ENCODE measurements around the gene CHRNA10. TPM values are rescaled to one million over a fixed set of nuclear protein-coding genes. Genes with fewer than 3 reads are reported as not detected.
"Not testable (repeated sequence)": the region's sequence is repeated elsewhere in the genome, so short reads cannot be mapped to it uniquely, and the experiment has no call there.

CHRNA10 gene
- total RNA-seq, 3 donors from 2014 or later, result 1.1 to 1.7 (median 1.2) TPM

DNA sequence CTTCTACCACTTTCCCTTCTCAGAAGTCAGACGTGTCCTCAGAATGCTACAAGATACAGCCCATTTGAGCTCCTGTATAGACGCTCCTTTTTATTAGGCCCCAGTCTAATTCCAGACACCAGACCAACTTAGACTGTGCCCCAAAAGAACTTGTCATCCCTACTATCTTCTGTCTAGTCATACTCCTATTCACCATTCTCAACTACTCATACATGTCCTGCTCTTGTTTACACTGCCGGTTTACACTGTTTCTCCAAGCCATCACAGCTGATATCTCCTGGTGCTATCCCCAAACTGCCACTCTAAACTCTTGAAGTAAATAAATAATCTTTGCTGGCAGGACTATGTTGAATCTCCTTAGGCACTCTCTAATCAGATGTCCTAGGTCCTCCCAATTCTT is 18.7 kb downstream of the CHRNA10 start:
- H3K4me1 Mint-ChIP-seq (ENCODE audit: low read depth); H3K9me3 Mint-ChIP-seq; H3K36me3 Mint-ChIP-seq (ENCODE audit: insufficient read depth); DNase-seq; ATAC-seq; H3K4me3 Mint-ChIP-seq: not testable (repeated sequence)
- H3K27me3 Mint-ChIP-seq (ENCODE audit: low read depth), result peaks cover 37% of the 10 kb centered on the region

DNA sequence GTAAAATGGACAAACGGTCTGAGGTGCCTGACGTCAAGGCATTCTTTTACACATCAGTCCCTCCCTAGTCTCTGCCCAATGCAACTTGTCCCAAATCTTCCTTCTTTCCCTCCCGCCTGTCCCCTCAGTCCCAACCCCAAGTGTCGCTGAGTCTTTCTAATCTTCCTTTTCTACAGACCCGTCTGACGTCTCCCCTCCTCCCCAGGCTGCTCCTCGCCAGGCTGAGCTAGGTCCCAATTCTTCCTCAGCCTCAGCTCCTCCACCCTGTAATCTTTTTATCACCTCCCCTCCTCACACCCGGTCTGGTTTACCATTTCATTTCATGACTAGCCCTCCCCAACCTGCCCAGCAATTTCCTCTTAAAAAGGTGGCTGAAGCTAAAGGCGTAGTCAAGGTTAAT is 21.8 kb downstream of the CHRNA10 start:
- not testable (repeated sequence) for DNase-seq; H3K36me3 Mint-ChIP-seq (ENCODE audit: insufficient read depth); H3K4me3 Mint-ChIP-seq; ATAC-seq; H3K4me1 Mint-ChIP-seq (ENCODE audit: low read depth); H3K9me3 Mint-ChIP-seq
- H3K27me3 Mint-ChIP-seq (ENCODE audit: low read depth), result peaks cover 50% of the 10 kb centered on the region

DNA sequence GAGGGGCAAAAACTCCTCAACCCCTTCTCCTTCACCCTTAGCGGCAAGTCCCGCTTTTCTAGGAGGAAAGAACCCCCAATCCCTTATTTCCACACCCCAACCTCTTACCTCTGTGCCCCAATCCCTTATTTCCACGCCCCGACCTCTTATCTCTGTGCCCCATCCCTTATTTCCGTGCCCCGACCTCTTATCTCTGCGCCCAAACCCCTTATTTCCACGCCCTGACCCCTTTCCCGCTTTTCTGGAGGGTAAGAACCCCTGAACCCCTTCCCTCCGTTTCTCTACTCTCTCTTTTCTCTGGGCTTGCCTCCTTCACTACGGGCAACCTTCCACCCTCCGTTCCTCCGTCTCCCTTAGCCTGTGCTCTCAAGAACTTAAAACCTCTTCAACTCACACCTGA is 22.3 kb downstream of the CHRNA10 start:
- H3K36me3 Mint-ChIP-seq (ENCODE audit: insufficient read depth); H3K9me3 Mint-ChIP-seq; H3K4me3 Mint-ChIP-seq; DNase-seq; H3K4me1 Mint-ChIP-seq (ENCODE audit: low read depth); ATAC-seq: not testable (repeated sequence)
- H3K27me3 Mint-ChIP-seq (ENCODE audit: low read depth), result peaks cover 55% of the 10 kb centered on the region

DNA sequence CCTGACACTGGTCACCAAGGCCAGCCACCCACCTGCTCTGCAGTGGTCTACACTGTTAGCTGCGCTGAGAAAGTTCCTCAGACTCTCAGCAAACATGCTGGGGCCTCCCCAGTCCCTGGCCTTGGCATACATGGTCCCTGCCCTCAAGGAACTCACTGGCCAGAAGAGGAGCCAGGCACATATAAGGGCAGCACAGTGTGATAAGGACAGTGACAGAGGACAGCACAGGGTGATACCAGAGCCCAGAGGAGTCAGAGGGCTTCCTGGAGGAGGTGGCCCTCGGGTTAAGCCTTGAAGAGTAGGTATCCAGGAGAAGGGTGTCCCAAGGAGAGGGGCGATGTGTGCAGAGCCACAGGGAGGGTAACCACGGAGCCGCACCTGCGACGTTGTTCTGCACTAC is 25.6 kb downstream of the CHRNA10 start:
- Mint-ChIP-seq H3K27me3 (ENCODE audit: low read depth) (peaks cover 51% of the 10 kb centered on the region), H3K4me3 (no peak overlapping the region), H3K36me3 (ENCODE audit: insufficient read depth) (no peaks in the 10 kb centered on the region), H3K4me1 (ENCODE audit: low read depth) (peaks cover 5% of the 10 kb centered on the region), H3K9me3 (no peaks in the 10 kb centered on the region)
- no peak for DNase-seq
- no peak for ATAC-seq

DNA sequence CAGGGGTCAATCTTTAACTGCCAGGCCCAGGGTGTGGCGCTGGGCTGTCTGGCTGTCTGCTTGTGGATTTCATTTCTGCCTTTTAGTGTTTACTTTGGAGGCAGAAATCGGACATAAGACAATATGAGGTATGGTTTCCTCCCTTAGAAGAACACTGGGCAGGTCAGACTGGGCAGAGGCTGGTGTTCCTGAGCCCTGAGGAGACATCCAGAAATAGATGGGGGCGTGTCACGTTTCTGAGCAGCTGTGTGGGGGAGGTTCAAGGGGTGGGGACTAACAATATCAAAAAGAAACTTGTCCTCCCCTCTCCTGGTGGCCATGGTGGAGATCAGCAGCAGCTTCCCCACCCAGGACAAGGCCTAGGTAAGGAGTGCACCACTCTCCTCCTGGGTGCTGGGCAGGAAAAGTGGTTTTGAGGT is 26.4 kb downstream of the CHRNA10 start, which contains the start of gene ART1:
Gene ART1, plus strand, starts transcription at position 312 of the 419 bp plus-strand sequence. CDS start 14,086 bp downstream, outside the sequence.
- H3K9me3 Mint-ChIP-seq, result no peaks in the 10 kb centered on the region
- H3K4me1 Mint-ChIP-seq (ENCODE audit: low read depth), result peaks cover 5% of the 10 kb centered on the region
- no peak for DNase-seq
- H3K36me3 Mint-ChIP-seq (ENCODE audit: insufficient read depth), result no peaks in the 10 kb centered on the region
- H3K27me3 Mint-ChIP-seq (ENCODE audit: low read depth), result peaks cover 44% of the 10 kb centered on the region
- no peak for ATAC-seq
- H3K4me3 Mint-ChIP-seq, result no peak within 1 kb of the TSS

DNA sequence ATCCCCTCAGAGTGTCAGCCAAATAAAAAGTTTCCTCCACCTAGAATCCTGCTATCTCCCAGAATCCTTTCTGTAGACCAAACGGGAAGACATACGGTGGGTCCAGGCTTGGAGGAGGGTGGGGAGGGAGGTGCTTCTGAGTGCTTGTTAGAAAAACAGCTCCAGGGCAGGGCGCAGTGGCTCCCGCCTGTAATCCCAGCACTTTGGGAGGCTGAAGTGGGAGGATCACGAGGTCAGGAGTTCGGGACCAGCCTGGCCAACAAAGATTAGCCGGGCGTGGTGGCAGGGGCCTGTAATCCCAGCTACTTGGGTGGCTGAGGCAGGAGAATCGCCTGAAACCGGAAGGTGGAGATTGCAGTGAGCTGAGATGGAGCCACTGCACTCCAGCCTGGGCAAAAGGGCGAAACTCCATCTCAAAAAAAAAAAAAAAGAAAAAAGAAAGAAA is 28.1 kb downstream of the CHRNA10 start:
- H3K4me1 Mint-ChIP-seq (ENCODE audit: low read depth); DNase-seq; H3K9me3 Mint-ChIP-seq; H3K36me3 Mint-ChIP-seq (ENCODE audit: insufficient read depth); ATAC-seq: not testable (repeated sequence)
- Mint-ChIP-seq H3K27me3 (ENCODE audit: low read depth) (peaks cover 29% of the 10 kb centered on the region), H3K4me3 (peak overlapping the region; percentile 75)

DNA sequence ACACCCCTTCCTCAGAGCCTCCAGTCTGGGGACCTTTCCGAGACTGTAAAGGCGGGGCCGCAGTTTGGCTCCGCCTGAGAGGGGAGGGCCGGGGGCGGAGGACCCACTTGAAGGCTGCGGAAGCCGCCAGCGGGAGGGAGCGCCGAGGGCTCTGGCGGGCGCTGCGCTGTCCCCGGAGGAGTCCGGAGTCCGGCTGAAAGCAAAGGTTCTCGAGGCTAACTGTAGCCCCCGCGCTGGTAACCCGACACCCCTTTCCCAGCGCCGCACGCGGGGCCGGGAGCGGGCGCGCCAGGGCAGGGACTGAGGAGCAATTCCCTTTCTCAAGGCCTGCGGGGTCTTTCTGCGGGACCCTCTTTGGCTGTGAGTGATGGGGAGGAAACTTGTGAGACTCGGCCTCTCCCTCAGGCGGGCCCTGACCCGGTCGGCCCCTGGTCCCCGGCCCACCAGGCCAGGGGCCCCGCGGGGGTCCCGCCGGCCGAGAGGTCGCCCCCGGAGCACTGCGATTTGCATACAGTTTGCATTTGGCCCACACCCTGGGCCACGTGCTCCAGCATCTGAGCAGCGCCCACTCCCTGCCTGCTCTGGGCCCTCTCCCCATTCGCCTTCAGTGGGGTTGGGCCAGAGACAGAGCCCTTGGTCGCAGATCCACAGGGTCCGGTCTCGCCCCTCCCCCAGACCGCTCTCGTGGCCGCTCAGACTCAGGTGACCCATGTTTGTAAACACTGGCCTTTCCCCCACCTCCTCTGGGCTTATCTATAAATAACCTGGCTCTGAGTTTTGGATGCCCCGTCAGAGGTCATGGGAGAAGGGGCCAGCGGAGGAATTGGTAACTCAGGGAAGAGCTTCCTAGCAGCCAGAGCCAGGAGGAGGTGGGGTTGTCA is 28.9 kb downstream of the CHRNA10 start:
- H3K36me3 Mint-ChIP-seq (ENCODE audit: insufficient read depth), result no peaks in the 10 kb centered on the region
- H3K4me1 Mint-ChIP-seq (ENCODE audit: low read depth), result peaks cover 5% of the 10 kb centered on the region
- no peaks in the 10 kb centered on the region for H3K9me3 Mint-ChIP-seq
- H3K27me3 Mint-ChIP-seq (ENCODE audit: low read depth), result peaks cover 24% of the 10 kb centered on the region
- H3K4me3 Mint-ChIP-seq, result peak overlapping the region; percentile 75
- DNase-seq (peak; percentile 76), ATAC-seq (peak; percentile 89 to 96)

DNA sequence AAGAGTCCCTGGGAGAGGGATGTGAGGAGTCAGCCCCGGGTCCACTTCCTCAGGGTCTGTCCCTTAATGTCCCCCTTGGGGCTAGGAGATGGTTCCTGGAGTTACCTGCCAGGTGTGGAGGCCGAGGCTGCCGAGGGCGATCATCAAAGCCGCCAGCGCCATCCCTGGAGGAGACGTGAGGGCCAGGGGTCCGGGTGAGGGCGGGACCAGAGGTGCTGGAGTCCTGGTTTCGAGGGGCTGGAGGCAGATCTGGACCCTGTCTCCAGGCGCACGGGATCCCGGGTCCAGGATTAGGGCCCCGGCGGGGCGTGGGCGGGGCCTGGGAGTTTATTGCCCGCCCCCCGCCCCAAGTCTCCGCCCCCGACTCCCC is 29.5 kb downstream of the CHRNA10 start, which contains the start of gene ART5:
Gene ART5, minus strand, starts transcription at position 292 of the 370 bp plus-strand sequence. Its CDS starts 130 bp downstream, at position 162.
- H3K9me3 Mint-ChIP-seq, result no peaks in the 10 kb centered on the region
- DNase-seq, result no peak
- peaks cover 5% of the 10 kb centered on the region for H3K4me1 Mint-ChIP-seq (ENCODE audit: low read depth)
- peaks cover 22% of the 10 kb centered on the region for H3K27me3 Mint-ChIP-seq (ENCODE audit: low read depth)
- no peak for ATAC-seq
- peak within 1 kb of the TSS; percentile 75 for H3K4me3 Mint-ChIP-seq
- H3K36me3 Mint-ChIP-seq (ENCODE audit: insufficient read depth), result no peaks in the 10 kb centered on the region

DNA sequence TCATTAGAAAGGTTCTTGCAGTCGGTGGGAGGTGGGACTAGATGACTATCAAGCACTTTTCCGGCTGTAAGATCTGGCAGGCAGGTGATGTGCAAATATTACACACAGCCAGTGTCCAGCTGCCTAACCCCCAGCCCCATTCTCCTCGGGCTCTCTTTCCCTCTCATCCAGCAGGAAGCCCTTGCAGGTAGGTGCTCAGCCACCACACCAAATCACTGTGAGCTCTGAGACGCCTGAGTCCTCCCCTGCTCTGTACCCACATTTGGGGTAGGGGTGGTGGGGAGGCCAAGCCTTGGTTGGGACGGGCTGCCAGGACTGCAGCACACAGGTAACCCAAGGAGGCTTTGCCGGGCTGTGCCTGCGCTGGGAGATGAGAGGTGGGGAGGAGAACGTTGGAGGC is 30.0 kb downstream of the CHRNA10 start:
- no peak for ATAC-seq
- Mint-ChIP-seq H3K27me3 (ENCODE audit: low read depth) (peaks cover 18% of the 10 kb centered on the region), H3K9me3 (no peaks in the 10 kb centered on the region), H3K36me3 (ENCODE audit: insufficient read depth) (no peaks in the 10 kb centered on the region), H3K4me3 (peak overlapping the region; percentile 33), H3K4me1 (ENCODE audit: low read depth) (peaks cover 5% of the 10 kb centered on the region)
- no peak for DNase-seq

DNA sequence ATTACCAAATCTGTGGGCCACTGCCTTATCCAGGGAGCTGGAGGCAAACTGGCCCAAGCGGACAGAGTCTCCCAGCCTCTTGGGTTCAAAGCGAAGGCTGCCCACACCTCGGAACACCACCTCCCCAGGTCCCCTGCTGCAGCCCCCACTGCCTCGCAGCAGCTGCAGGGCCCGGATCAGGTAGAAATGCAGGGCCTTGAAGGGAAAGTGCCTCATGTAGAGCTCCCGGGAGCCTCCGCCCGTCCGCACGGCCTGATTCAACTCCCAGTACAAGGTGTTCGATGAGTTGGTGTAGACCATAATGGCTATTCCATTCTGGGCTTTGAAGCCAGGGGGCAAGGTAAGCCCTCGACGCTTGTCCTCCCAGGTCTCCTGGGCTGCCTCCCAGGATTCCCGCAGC is 31.3 kb downstream of the CHRNA10 start:
- Mint-ChIP-seq H3K27me3 (ENCODE audit: low read depth) (peaks cover 10% of the 10 kb centered on the region), H3K4me3 (no peak overlapping the region), H3K36me3 (ENCODE audit: insufficient read depth) (no peaks in the 10 kb centered on the region), H3K4me1 (ENCODE audit: low read depth) (peaks cover 5% of the 10 kb centered on the region), H3K9me3 (no peaks in the 10 kb centered on the region)
- ATAC-seq (no peak), DNase-seq (no peak)

DNA sequence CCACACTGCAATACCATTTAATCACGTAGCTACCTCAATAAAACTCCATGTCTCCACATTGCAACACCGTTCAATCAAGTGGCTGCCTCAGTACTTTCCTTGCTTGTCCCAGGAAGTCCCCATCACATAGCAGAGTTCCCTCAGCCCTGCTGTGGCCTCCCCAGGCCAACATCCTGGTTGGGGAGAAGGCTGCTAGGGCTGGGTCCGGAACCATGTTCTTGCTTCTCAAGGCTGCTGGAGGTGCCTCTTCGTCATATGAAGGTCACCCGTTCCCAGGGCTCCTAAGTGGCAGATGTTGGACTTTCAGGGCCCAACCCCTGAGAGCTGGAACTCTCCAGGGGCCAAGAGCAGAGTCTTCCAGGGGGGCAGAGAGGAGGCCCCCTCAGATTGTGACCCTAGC is 32.7 kb downstream of the CHRNA10 start:
- ATAC-seq (no peak), DNase-seq (no peak)
- Mint-ChIP-seq H3K9me3 (no peaks in the 10 kb centered on the region), H3K4me1 (ENCODE audit: low read depth) (peaks cover 5% of the 10 kb centered on the region), H3K36me3 (ENCODE audit: insufficient read depth) (no peaks in the 10 kb centered on the region), H3K27me3 (ENCODE audit: low read depth) (peaks cover 2% of the 10 kb centered on the region), H3K4me3 (no peak overlapping the region)

DNA sequence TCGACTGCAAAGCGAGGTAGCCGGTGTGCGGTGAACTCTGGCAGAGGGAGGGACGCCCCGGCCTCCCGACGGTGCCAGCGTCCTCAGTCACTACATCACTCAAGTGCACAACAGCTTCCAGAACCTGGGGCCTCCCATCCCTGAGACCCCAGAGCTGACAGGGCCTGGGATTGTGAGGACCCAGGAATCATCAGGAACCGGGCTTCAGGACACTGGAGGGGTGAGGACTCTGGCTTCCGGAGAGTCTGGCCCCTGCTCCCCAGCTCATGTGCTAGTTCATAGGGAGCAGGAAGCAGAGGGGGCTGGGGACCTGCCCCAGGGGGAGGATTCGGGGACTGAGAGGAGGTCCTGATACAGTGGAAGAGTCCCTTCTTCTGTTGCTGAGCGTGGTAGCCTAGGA is 34.0 kb downstream of the CHRNA10 start:
- Mint-ChIP-seq H3K27me3 (ENCODE audit: low read depth) (peaks cover 2% of the 10 kb centered on the region), H3K9me3 (no peaks in the 10 kb centered on the region), H3K4me3 (no peak overlapping the region), H3K4me1 (ENCODE audit: low read depth) (no peaks in the 10 kb centered on the region), H3K36me3 (ENCODE audit: insufficient read depth) (no peaks in the 10 kb centered on the region)
- DNase-seq (no peak), ATAC-seq (no peak)

DNA sequence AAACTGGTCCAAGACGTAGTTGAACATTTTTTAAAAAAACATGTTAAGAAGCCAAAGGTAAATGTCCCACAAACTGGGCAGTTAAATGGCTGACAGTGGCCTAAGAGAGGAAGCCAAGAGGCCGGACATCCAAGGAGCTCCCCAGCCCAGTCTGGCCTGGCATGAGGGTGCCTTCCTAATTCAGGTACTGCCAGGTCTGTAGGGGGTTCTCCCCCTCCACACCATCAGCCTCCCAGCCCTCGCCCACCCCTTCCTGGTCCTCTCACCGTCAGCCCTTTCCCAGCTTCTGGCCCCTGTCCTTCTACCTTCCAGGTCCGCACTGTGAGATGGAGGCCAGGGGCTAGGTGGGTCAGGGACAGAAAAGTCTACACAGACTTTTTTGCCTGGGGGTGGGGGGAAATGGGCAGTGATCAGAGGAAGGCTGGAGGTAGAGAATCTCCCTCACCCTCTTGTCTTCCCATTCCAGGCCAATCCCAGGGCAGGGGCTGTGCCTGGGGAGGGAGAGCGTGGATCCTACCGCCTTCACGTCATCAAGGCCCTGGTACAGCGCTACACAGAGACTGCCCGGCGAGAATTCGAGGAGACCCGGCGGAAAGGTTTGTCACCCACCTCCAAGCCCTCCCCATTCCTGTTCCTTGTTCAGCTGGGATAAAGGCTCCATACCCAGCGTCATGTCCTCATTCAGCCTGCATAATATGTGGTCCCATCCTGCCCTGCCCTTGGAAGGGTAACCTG is 35.4 kb downstream of the CHRNA10 start:
- DNase-seq, result no peak
- Mint-ChIP-seq H3K9me3 (no peaks in the 10 kb centered on the region), H3K4me3 (no peak overlapping the region), H3K27me3 (ENCODE audit: low read depth) (peaks cover 2% of the 10 kb centered on the region), H3K4me1 (ENCODE audit: low read depth) (no peaks in the 10 kb centered on the region), H3K36me3 (ENCODE audit: insufficient read depth) (no peaks in the 10 kb centered on the region)
- ATAC-seq, result no peak

DNA sequence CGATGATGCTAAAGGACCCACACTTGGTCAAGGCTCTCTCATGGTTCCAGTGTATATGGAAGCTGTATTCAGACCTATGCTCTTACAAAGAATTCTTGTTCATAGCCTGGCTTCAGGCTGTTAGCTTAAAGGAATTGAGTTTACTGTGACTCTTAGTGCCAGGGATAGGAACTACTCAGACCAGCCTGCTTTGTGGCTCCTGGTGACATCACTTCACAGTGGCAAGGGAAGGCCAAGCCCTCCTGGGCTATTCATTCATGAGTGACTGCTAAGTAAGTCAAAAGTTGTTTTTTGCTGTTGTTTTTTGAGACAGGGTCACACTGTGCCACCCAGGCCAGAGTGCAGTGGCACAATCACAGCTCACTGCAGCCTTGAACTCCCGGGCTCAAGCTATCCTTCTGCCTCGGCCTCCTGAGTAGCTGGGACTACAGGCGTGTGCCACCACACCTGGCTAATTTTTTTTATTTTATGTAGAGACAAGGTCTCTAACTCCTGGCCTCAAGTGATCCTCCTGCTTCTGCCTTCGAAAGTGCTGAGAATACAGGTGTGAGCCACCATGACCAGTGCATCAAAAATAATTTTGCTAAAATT is 39.0 kb downstream of the CHRNA10 start:
- ATAC-seq, result no peak
- Mint-ChIP-seq H3K36me3 (ENCODE audit: insufficient read depth) (no peaks in the 10 kb centered on the region), H3K27me3 (ENCODE audit: low read depth) (no peaks in the 10 kb centered on the region), H3K4me1 (ENCODE audit: low read depth) (no peaks in the 10 kb centered on the region), H3K4me3 (no peak overlapping the region), H3K9me3 (no peaks in the 10 kb centered on the region)
- DNase-seq, result no peak

Measured in activated T-cell treated with anti-CD3 and anti-CD28 coated beads, Interleukin-2, amount 50 U/mL, for 4 hours (primary cell).